Tibial nerve (tissue), 4 donors: ENCODE measurements around the gene PAX6. TPM values are rescaled to one million over a fixed set of nuclear protein-coding genes. Genes with fewer than 3 reads are reported as not detected.

Source experiments
- DNase-seq, 2 donors: peaks; one replicate each; pipeline ENCODE4 v3.0.0-alpha.2; 2019; ENCODE audit warnings: low spot score in 2 of 2
- H3K27ac ChIP-seq, 4 donors: fragments of 200-600 bp; sonication (generic) in 3 of 4; one replicate each; pipeline ENCODE4 v1.5.1; 2017 to 2019; ENCODE audit warnings: mild to moderate bottlenecking in 1 of 4
- H3K27me3 ChIP-seq, 2 donors: fragments of 200-600 bp; sonication (generic) in 1 of 2; one replicate each; pipeline versions ENCODE4 v1.5.1 to v1.6.0; 2017 to 2019
- H3K36me3 ChIP-seq, 3 donors: fragments of 200-600 bp; sonication (generic); one replicate each; pipeline ENCODE4 v1.5.1; 2018 to 2019
- H3K4me1 ChIP-seq, 4 donors: fragments of 200-600 bp; sonication (generic) in 3 of 4; one replicate each; pipeline ENCODE4 v1.5.1; 2017 to 2019
- H3K4me3 ChIP-seq, 4 donors: fragments of 200-600 bp; sonication (generic) in 3 of 4; one replicate each; pipeline ENCODE4 v1.5.1; 2017 to 2019; ENCODE audit warnings: mild to moderate bottlenecking in 1 of 4, moderate library complexity in 1 of 4
- H3K9me3 ChIP-seq, 4 donors: fragments of 200-600 bp; sonication (generic) in 3 of 4; one replicate each; pipeline ENCODE4 v1.5.1; 2017 to 2019
- CTCF ChIP-seq, 5 experiments: fragments of 200-600 bp in 3 of 5; fragments of 450-650 bp in 2 of 5; sonication (generic) in 3 of 5; IDR thresholded peaks; one replicate each; pipeline ENCODE4 v1.5.1; 2016 to 2019; ENCODE audit warnings: antibody characterized with exemption in 5 of 5, mild to moderate bottlenecking in 3 of 5, moderate library complexity in 2 of 5
- EP300 ChIP-seq, 2 donors: sonication (generic); formaldehyde crosslinking; IDR thresholded peaks; one replicate each; pipeline ENCODE4 v1.6.1; 2017; ENCODE audit warnings: antibody characterized with exemption in 2 of 2, mild to moderate bottlenecking in 1 of 2
- POLR2A ChIP-seq, 2 donors: fragments of 450-650 bp; IDR thresholded peaks; one replicate each; pipeline ENCODE4 v1.6.1; 2017; ENCODE audit warnings: antibody characterized with exemption in 2 of 2, mild to moderate bottlenecking in 2 of 2, moderate library complexity in 2 of 2
- WGBS, 2 donors: methylation state at CpG; one replicate each; pipeline ENCODE4 v1.1.5; 2018; 5-methylcytosine and 5-hydroxymethylcytosine counted together
- total RNA-seq, 4 donors: library from RNA; depleted of rRNA; stranded (reverse); fragments of >200 nt; gene quantifications; one replicate each; pipeline ENCODE4 v1.1.0, GENCODE V29; 2016

Gene PAX6
- total RNA-seq, 4 donors from 2014 or later: not detected

DNA sequence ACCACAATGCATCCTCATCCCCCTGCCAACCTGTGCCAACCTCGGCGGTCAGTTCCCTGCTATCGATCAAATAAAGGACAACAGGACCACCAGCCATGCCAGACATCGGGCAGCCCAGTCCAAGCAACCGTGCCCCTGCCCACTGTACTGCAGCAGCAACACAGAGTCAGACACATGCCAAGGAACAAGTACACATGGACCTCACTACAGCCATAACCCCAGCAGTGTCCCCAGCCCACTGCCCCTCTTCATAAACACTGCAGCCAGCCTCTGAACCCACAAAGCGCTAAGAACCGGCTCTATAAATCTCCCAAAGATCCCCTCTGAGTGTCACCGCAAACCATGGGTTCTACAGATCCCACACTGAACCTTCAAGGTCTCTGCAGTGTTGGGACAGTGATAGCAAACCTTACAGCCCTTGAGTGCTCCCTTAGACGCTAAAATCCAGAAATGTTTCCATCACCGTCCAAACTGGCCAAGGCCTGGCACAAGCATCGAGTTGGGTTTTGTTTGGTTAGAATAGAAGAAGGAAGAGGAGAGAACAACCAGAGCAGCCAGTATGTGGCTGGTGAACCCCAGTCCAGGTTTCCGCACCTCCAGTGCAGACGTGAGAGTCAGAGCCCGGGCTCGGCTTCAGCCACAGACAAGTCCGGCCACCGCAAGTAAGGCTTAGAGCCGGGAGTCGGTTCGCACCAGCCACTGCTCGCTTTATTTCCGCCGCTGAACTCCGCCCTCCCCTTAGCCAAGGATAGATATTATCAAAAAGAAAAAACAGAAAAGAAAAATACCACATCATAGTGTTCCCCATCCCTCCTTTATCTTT is 7.9 kb downstream of the PAX6 start:
- Histone ChIP-seq H3K27me3 (peaks cover 34 to 100% of the 10 kb centered on the region in 2 donors), H3K4me1 (peaks cover 0 to 64% (median 26%) of the 10 kb centered on the region in 4 donors), H3K36me3 (no peaks in the 10 kb centered on the region), H3K9me3 (no peaks in the 10 kb centered on the region), H3K4me3 (no peak overlapping the region), H3K27ac (no peak overlapping the region)
- no peak for DNase-seq
- no peak for TF ChIP-seq CTCF (IDR thresholded peaks at IDR 0.05)
- no peak for TF ChIP-seq POLR2A (IDR thresholded peaks at IDR 0.05)
- TF ChIP-seq EP300 (IDR thresholded peaks at IDR 0.05): no peak
- 6 to 7% methylated on average over 22 to 24 of the region's 24 CpGs for WGBS, 2 donors

- peaks cover 0 to 70% (median 27%) of the 10 kb centered on the region in 4 donors for H3K4me1 ChIP-seq
- no peak overlapping the region for H3K4me3 ChIP-seq
- H3K36me3 ChIP-seq: no peaks in the 10 kb centered on the region
- no peaks in the 10 kb centered on the region for H3K9me3 ChIP-seq
- TF ChIP-seq CTCF (IDR thresholded peaks at IDR 0.05): no peak
- no peak for TF ChIP-seq POLR2A (IDR thresholded peaks at IDR 0.05)
- no peak for TF ChIP-seq EP300 (IDR thresholded peaks at IDR 0.05)
- no peak for DNase-seq
- peaks cover 31 to 100% of the 10 kb centered on the region in 2 donors for H3K27me3 ChIP-seq
- H3K27ac ChIP-seq: no peak overlapping the region
- 6 to 8% methylated on average over 20 of the region's 20 CpGs for WGBS, 2 donors
Observed at GRCh38 chr11:31802609-31802989, 8.5 kb downstream of the PAX6 start.

GRCh38 chr11:31802000-31802551 is 9.0 kb downstream of the PAX6 start:
- no peaks in the 10 kb centered on the region for H3K9me3 ChIP-seq
- no peak overlapping the region for H3K27ac ChIP-seq
- H3K4me1 ChIP-seq: peaks cover 0 to 75% (median 27%) of the 10 kb centered on the region in 4 donors
- no peak overlapping the region for H3K4me3 ChIP-seq
- H3K36me3 ChIP-seq: no peaks in the 10 kb centered on the region
- no peak for DNase-seq
- peaks cover 28 to 100% of the 10 kb centered on the region in 2 donors for H3K27me3 ChIP-seq
- TF ChIP-seq POLR2A (IDR thresholded peaks at IDR 0.05) (no peak), EP300 (IDR thresholded peaks at IDR 0.05) (no peak), CTCF (IDR thresholded peaks at IDR 0.05) (no peak)
- WGBS, 2 donors: 13 to 15% methylated on average over 6 of the region's 6 CpGs

- Histone ChIP-seq H3K27ac (no peak overlapping the region), H3K36me3 (no peaks in the 10 kb centered on the region), H3K4me1 (peaks cover 0 to 76% (median 26%) of the 10 kb centered on the region in 4 donors), H3K27me3 (peaks cover 26 to 100% of the 10 kb centered on the region in 2 donors), H3K9me3 (no peaks in the 10 kb centered on the region), H3K4me3 (no peak overlapping the region)
- no peak for DNase-seq
- WGBS, 2 donors: 7 to 12% methylated on average over 9 of the region's 9 CpGs
- TF ChIP-seq POLR2A (IDR thresholded peaks at IDR 0.05) (no peak), EP300 (IDR thresholded peaks at IDR 0.05) (no peak), CTCF (IDR thresholded peaks at IDR 0.05) (no peak)
Observed at GRCh38 chr11:31801298-31801702, 9.8 kb downstream of the PAX6 start.
